Chondrocyte (in vitro differentiated cells): ENCODE results near the gene TECTB. TPM values are rescaled to one million over a fixed set of nuclear protein-coding genes. Genes with fewer than 3 reads are reported as not detected.

ENCODE experiments used
- DNase-seq: peaks from one replicate; pipeline ENCODE4 v3.0.0; 2021; ENCODE audit warnings: mixed read lengths, low spot score
- H3K27ac Mint-ChIP-seq: one replicate; pipeline ENCODE4 v1.8.0; 2021; ENCODE audit warnings: mild to moderate bottlenecking, moderate library complexity, mixed read lengths; ENCODE audit not compliant: unreplicated experiment
- H3K27me3 Mint-ChIP-seq: 2 replicates; pipeline ENCODE4 v1.8.0; 2021; ENCODE audit warnings: low read depth, mixed read lengths
- H3K36me3 Mint-ChIP-seq: 2 replicates; pipeline ENCODE4 v1.8.0; 2021; ENCODE audit warnings: low read depth, mixed read lengths
- H3K4me1 Mint-ChIP-seq: 2 replicates; pipeline ENCODE4 v1.8.0; 2021; ENCODE audit warnings: low read depth, mild to moderate bottlenecking, mixed read lengths
- H3K4me3 Mint-ChIP-seq: one replicate; pipeline ENCODE4 v1.8.0; 2021; ENCODE audit warnings: mild to moderate bottlenecking, moderate library complexity, mixed read lengths; ENCODE audit not compliant: unreplicated experiment
- H3K9me3 Mint-ChIP-seq: 2 replicates; pipeline ENCODE4 v1.8.0; 2021; ENCODE audit warnings: low read depth, mixed read lengths
- microRNA-seq: library from miRNA; unstranded; fragments of <30 nt; microRNA quantifications from one replicate; pipeline ENCODE4 v1.2.0, GENCODE V29; 2020; ENCODE audit warnings: borderline number of aligned reads
- total RNA-seq: library from RNA; stranded (reverse); gene quantifications from 3 replicates; pipeline ENCODE4 v1.2.1, GENCODE V29; 2021
- TF ChIP-seq, protein P1 (sequence below): fragments of 200-600 bp; sonication (generic); IDR thresholded peaks from 2 replicates; pipeline ENCODE4 v1.5.0; 2021; ENCODE audit warnings: antibody characterized with exemption, mild to moderate bottlenecking, moderate library complexity

Gene TECTB
- total RNA-seq, 1 donor from 2014 or later, result not detected

DNA sequence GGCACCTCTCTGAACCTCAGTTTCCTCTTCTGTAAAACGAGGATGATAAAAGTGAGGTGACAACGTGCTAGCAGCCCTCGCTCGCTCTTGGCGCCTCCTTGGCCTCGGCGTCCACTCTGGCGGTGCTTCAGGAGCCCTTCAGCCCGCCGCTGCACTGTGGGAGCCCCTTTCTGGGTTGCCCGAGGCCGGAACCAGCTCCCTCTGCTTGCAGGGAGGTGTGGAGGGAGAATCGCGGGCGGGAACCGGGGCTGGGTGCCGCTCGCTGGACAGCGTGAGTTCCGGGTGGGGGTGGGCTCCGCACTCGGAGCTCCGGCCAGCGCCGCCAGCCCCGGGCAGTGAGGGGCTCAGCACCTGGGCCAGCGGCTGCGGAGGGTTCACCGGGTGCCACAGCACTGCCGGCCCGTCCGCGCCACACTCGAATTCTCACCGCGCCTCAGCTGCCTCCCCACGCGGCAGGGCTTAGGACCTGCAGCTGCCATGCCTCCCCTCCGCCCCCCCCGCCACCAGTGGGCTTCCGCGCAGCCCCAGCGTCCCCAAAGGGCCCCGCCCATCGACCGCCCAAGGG, 66.4 kb downstream of the TECTB start:
- Mint-ChIP-seq H3K9me3 (no peaks in the 10 kb centered on the region), H3K4me1 (peaks cover 2% of the 10 kb centered on the region), H3K4me3 (no peak overlapping the region), H3K27ac (no peak overlapping the region), H3K27me3 (peaks cover 2% of the 10 kb centered on the region), H3K36me3 (no peaks in the 10 kb centered on the region)
- no peak for DNase-seq
- TF ChIP-seq, protein P1, sequence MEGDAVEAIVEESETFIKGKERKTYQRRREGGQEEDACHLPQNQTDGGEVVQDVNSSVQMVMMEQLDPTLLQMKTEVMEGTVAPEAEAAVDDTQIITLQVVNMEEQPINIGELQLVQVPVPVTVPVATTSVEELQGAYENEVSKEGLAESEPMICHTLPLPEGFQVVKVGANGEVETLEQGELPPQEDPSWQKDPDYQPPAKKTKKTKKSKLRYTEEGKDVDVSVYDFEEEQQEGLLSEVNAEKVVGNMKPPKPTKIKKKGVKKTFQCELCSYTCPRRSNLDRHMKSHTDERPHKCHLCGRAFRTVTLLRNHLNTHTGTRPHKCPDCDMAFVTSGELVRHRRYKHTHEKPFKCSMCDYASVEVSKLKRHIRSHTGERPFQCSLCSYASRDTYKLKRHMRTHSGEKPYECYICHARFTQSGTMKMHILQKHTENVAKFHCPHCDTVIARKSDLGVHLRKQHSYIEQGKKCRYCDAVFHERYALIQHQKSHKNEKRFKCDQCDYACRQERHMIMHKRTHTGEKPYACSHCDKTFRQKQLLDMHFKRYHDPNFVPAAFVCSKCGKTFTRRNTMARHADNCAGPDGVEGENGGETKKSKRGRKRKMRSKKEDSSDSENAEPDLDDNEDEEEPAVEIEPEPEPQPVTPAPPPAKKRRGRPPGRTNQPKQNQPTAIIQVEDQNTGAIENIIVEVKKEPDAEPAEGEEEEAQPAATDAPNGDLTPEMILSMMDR, result no peak

DNA sequence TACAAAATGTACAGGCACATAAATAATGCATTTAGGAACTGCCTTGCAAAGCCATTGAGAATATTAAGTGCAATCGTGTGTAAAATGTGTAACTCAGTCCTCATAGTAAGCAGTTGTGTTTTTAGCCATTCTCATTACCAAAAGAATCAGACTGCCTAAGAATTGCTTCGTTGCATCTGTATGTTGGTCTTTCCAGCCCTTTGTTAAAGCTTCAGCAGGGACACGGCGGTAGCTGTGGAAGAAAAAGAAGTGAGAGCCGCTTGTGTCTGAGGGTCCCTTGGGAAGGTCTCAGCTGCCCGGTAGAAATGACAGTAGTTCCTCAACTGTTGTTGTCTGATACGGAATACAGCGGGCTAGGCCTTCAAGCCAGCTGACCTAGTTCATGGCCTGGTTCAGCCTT, 67.9 kb downstream of the TECTB start:
- H3K9me3 Mint-ChIP-seq, result no peaks in the 10 kb centered on the region
- DNase-seq, result no peak
- H3K27ac Mint-ChIP-seq, result no peak overlapping the region
- TF ChIP-seq, protein P1, result no peak
- peaks cover 2% of the 10 kb centered on the region for H3K4me1 Mint-ChIP-seq
- H3K27me3 Mint-ChIP-seq, result peaks cover 2% of the 10 kb centered on the region
- H3K36me3 Mint-ChIP-seq, result no peaks in the 10 kb centered on the region
- H3K4me3 Mint-ChIP-seq, result no peak overlapping the region

DNA sequence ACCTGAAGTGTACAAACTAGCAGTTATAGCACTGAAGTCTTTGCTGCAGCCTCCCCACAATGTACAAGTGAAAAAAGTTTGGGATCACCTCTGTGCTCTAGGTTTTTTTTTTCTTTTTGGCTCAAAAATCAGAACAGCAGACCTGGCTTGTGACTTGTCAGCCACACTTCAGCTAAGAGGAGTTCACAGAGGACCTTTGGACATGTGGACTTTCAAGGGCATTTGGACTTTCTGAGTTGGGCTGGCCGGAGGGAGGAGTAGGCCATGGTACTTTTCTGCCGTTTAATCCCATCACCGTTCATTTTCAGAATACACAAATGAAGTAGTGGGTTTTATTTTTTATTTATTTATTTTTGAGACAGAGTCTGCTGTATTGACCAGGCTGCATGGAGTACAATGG, 68.8 kb downstream of the TECTB start:
- H3K36me3 Mint-ChIP-seq, result no peaks in the 10 kb centered on the region
- no peak for DNase-seq
- peaks cover 2% of the 10 kb centered on the region for H3K4me1 Mint-ChIP-seq
- no peak overlapping the region for H3K27ac Mint-ChIP-seq
- H3K27me3 Mint-ChIP-seq, result peaks cover 2% of the 10 kb centered on the region
- TF ChIP-seq, protein P1, result no peak
- H3K4me3 Mint-ChIP-seq, result no peak overlapping the region
- H3K9me3 Mint-ChIP-seq, result no peaks in the 10 kb centered on the region

DNA sequence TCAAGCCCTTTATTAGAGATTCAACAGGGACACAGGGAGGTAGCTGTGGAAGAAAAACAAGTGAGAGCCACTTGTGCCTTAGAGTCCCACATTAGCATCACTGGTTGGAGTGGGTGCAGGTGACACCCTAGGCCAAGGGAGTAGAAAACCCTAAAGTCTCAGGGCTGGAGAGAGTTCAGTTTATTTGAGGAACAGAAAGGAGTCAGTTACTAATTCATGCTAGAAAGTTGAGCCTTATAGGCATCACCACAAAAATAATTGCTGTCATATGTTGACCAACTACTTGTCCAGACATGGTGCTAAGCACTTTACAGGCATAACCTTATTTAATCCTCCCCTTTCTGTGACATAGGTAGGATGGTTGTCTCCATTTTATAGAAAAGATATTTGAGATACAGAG, 69.8 kb downstream of the TECTB start:
- DNase-seq, result no peak
- Mint-ChIP-seq H3K4me1 (peaks cover 2% of the 10 kb centered on the region), H3K9me3 (no peaks in the 10 kb centered on the region), H3K36me3 (no peaks in the 10 kb centered on the region), H3K27me3 (peaks cover 2% of the 10 kb centered on the region), H3K4me3 (no peak overlapping the region), H3K27ac (no peak overlapping the region)
- TF ChIP-seq, protein P1, result no peak

Small RNA genes within 50 kb of the gene (microRNA-seq; reads per million reads assigned to microRNA genes)
- gene MIR6715A (not detected), gene MIR6715B (not detected)

Other genes starting within 250 kb of the TECTB start
- gene GPAM, start 99.6 kb upstream of the TECTB start, total RNA-seq, result 10.8 to 14.1 TPM (median 11.1 TPM) in 3 replicates
- 0.15 to 0.53 TPM (median 0.27 TPM) in 3 replicates for gene ACSL5, start 90.7 kb downstream of the TECTB start, total RNA-seq
- gene ZDHHC6, start 163.5 kb downstream of the TECTB start, total RNA-seq, result 23.4 to 30.9 TPM (median 25.5 TPM) in 3 replicates
- gene VTI1A, start 163.8 kb downstream of the TECTB start, total RNA-seq, result 22.7 to 31.1 TPM (median 23.0 TPM) in 3 replicates